Tibial nerve (tissue), 4 donors: ENCODE measurements around the gene ELAVL1. TPM values are rescaled to one million over a fixed set of nuclear protein-coding genes. Genes with fewer than 3 reads are reported as not detected.

Experiments used
- DNase-seq, 2 donors: peaks; one replicate each; pipeline ENCODE4 v3.0.0-alpha.2; 2019; ENCODE audit warnings: low spot score in 2 of 2
- H3K27ac ChIP-seq, 4 donors: fragments of 200-600 bp; sonication (generic) in 3 of 4; one replicate each; pipeline ENCODE4 v1.5.1; 2017 to 2019; ENCODE audit warnings: mild to moderate bottlenecking in 1 of 4
- H3K27me3 ChIP-seq, 2 donors: fragments of 200-600 bp; sonication (generic) in 1 of 2; one replicate each; pipeline versions ENCODE4 v1.5.1 to v1.6.0; 2017 to 2019
- H3K36me3 ChIP-seq, 3 donors: fragments of 200-600 bp; sonication (generic); one replicate each; pipeline ENCODE4 v1.5.1; 2018 to 2019
- H3K4me1 ChIP-seq, 4 donors: fragments of 200-600 bp; sonication (generic) in 3 of 4; one replicate each; pipeline ENCODE4 v1.5.1; 2017 to 2019
- H3K4me3 ChIP-seq, 4 donors: fragments of 200-600 bp; sonication (generic) in 3 of 4; one replicate each; pipeline ENCODE4 v1.5.1; 2017 to 2019; ENCODE audit warnings: mild to moderate bottlenecking in 1 of 4, moderate library complexity in 1 of 4
- H3K9me3 ChIP-seq, 4 donors: fragments of 200-600 bp; sonication (generic) in 3 of 4; one replicate each; pipeline ENCODE4 v1.5.1; 2017 to 2019
- EP300 ChIP-seq, 2 donors: sonication (generic); formaldehyde crosslinking; IDR thresholded peaks; one replicate each; pipeline ENCODE4 v1.6.1; 2017; ENCODE audit warnings: antibody characterized with exemption in 2 of 2, mild to moderate bottlenecking in 1 of 2
- POLR2A ChIP-seq, 2 donors: fragments of 450-650 bp; IDR thresholded peaks; one replicate each; pipeline ENCODE4 v1.6.1; 2017; ENCODE audit warnings: antibody characterized with exemption in 2 of 2, mild to moderate bottlenecking in 2 of 2, moderate library complexity in 2 of 2
- WGBS, 2 donors: methylation state at CpG; one replicate each; pipeline ENCODE4 v1.1.5; 2018; 5-methylcytosine and 5-hydroxymethylcytosine counted together
- total RNA-seq, 4 donors: library from RNA; depleted of rRNA; stranded (reverse); fragments of >200 nt; gene quantifications; one replicate each; pipeline ENCODE4 v1.1.0, GENCODE V29; 2016
- TF ChIP-seq, protein P1 (sequence below), 5 experiments: fragments of 200-600 bp in 3 of 5; fragments of 450-650 bp in 2 of 5; sonication (generic) in 3 of 5; IDR thresholded peaks; one replicate each; pipeline ENCODE4 v1.5.1; 2016 to 2019; ENCODE audit warnings: antibody characterized with exemption in 5 of 5, mild to moderate bottlenecking in 3 of 5, moderate library complexity in 2 of 5

The ELAVL1 gene
- 10 to 100 TPM; 25.8 to 36.4 (median 27.7) TPM for total RNA-seq

DNA sequence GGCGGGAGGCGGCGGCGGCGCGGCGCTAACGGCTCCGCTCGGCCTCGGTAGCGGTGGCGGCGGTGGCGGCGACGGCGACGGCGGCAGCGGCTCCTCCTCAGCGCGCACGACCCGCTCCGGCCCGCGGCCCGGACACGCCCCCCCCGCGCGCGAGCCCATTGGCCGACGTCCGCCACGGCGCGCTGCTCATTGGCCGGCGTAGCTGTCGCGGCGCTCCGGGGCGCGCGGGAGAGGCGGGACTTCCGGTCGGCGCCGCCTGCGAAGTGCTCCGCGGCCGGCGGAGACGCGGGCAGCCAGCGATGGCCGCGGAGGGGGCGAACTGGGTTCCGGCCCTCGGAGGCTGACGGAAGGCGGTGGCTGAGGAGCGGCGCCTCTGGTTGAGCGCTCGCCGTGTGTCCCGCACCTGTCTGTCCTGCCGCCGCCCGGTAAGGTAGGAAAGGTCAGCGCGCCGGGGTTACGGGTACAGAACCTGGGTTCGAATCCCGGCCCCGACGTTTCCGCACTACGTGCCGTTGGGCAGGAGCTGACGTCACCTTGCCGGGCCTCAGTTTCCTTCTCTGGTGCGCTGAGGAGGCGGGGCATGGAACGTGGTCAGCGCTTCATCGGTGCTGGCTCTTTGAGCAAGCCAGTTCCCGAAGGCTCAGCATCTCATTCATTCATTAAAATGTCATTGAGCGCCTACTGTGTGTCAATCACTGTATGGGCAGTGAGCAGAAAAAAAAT is at the start of gene ELAVL1:
Gene ELAVL1 (minus strand): TSS at position 108 of the 723 bp plus-strand sequence. CDS start 13,826 bp downstream, outside the sequence.
- WGBS, 2 donors: 0% methylated on average over 41 to 87 of the region's 98 CpGs
- DNase-seq: peak; percentile 77 to 84
- peak within 1 kb of the TSS; percentile 15 to 91 (median 83) for H3K27ac ChIP-seq
- TF ChIP-seq POLR2A (IDR thresholded peaks at IDR 0.05): peak in 1 of 2 donors; percentile 57
- TF ChIP-seq, protein P1, sequence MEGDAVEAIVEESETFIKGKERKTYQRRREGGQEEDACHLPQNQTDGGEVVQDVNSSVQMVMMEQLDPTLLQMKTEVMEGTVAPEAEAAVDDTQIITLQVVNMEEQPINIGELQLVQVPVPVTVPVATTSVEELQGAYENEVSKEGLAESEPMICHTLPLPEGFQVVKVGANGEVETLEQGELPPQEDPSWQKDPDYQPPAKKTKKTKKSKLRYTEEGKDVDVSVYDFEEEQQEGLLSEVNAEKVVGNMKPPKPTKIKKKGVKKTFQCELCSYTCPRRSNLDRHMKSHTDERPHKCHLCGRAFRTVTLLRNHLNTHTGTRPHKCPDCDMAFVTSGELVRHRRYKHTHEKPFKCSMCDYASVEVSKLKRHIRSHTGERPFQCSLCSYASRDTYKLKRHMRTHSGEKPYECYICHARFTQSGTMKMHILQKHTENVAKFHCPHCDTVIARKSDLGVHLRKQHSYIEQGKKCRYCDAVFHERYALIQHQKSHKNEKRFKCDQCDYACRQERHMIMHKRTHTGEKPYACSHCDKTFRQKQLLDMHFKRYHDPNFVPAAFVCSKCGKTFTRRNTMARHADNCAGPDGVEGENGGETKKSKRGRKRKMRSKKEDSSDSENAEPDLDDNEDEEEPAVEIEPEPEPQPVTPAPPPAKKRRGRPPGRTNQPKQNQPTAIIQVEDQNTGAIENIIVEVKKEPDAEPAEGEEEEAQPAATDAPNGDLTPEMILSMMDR (IDR thresholded peaks at IDR 0.05): peak in 2 of 5 experiments; percentile 7 to 34
- peak in 1 of 2 donors; percentile 13 for TF ChIP-seq EP300 (IDR thresholded peaks at IDR 0.05)
- no peaks in the 10 kb centered on the region for H3K9me3 ChIP-seq
- H3K4me3 ChIP-seq: peak within 1 kb of the TSS; percentile 68 to 95 (median 81)
- no peaks in the 10 kb centered on the region for H3K27me3 ChIP-seq
- peaks cover 0 to 12% (median 0%) of the 10 kb centered on the region in 3 donors for H3K36me3 ChIP-seq
- peaks cover 0 to 54% (median 39%) of the 10 kb centered on the region in 4 donors for H3K4me1 ChIP-seq

DNA sequence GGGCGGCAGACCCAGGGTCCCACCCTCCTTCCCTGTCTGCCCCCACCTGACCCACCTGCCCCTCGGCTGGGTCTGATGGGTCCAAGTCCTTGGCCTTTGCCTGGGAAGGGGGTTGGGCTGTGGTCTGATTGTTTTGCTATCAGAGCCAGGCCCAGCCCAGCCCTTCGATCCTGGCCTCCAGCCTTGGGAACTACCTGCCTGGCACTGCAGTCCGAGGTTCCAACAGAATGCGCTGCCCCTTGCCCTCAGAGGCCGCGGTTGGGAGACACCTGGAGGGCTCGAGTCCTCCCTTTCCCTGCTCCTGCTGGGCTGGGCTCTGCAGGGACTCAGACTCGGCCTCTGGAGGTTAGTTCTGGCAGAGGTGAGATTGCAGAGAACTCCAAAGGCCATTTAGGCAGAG is 48.7 kb upstream of the ELAVL1 start:
- Histone ChIP-seq H3K4me3 (no peak overlapping the region), H3K4me1 (peaks cover 0 to 9% (median 0%) of the 10 kb centered on the region in 4 donors), H3K9me3 (no peaks in the 10 kb centered on the region), H3K36me3 (no peaks in the 10 kb centered on the region), H3K27me3 (peaks cover 0 to 8% of the 10 kb centered on the region in 2 donors), H3K27ac (no peak overlapping the region)
- no peak for TF ChIP-seq POLR2A (IDR thresholded peaks at IDR 0.05)
- no peak for TF ChIP-seq EP300 (IDR thresholded peaks at IDR 0.05)
- TF ChIP-seq, protein P1 (IDR thresholded peaks at IDR 0.05): no peak
- 30 to 47% methylated on average over 9 of the region's 9 CpGs for WGBS, 2 donors
- DNase-seq: no peak

DNA sequence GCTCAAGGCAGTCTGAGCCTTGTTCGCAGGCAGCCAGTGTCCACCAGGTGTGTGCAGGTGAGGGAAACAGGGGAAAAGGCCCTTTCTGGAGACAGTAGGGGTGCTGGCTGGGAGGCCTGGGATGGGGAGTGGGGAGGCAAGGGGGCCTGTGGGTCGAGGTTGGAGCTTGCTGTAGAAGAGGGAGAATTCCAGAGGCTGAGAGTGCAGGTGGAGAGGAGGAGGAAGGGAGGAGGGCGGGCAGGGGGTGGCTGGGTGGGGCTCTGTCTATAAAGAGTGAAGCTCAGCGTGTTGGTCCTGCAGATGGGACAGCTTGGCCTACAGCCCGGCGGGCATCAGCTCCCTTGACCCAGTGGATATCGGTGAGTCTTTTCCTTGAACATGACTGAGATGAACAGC is 47.0 kb upstream of the ELAVL1 start, which contains the start of gene CCL25:
Gene CCL25 (plus strand): TSS at position 297 of the 396 bp plus-strand sequence. CDS start 290 bp downstream, outside the sequence.
- no peak for TF ChIP-seq EP300 (IDR thresholded peaks at IDR 0.05)
- H3K36me3 ChIP-seq: no peaks in the 10 kb centered on the region
- no peak for DNase-seq

DNA sequence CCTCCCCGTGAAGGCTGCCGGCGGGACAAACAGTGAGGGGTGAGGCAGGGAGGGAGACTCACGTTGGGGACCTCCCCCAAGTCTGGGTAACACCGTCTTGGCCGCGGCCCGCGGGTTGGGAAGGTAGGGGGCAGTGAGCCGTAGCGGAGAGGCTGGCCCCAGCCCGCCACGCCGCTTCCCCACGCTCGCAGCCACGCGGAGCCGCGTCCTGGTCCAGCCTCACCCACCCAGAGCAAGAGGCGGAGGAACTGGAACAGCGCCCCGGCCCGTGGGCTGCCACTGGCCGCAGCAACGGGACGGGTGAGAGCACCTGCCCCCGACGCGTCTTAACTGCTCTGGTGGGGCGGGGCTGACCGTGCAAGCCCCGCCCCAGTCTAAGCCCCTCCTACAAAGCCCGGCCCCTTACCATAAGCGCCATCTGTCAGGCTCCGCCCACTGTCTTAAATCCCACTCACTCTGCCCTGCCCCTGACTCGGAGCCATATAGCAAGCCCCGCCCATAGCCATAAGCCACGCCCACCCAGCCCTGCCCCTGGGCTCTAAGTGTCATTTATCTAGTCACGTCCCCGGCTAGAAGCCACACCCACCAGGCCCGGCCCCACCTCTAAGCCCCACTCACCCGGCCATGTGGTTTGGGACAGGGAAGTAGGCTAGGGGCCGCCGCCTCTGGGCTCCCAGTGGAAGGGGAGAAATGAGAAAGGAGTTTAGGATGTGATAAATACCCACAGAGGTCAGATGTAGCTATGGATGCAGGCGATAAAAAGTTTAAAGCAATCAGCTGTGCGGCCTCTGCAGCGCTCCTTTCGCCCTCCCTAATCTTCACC is 45.0 kb upstream of the ELAVL1 start:
- H3K27me3 ChIP-seq: peaks cover 0 to 8% of the 10 kb centered on the region in 2 donors
- peak; percentile 54 to 79 for DNase-seq
- H3K4me3 ChIP-seq: peak overlapping the region in 3 of 4 donors; percentile 22 to 39 (median 30)
- no peaks in the 10 kb centered on the region for H3K9me3 ChIP-seq
- no peak overlapping the region for H3K27ac ChIP-seq
- WGBS, 2 donors: 14 to 16% methylated on average over 22 to 30 of the region's 49 CpGs
- H3K4me1 ChIP-seq: peaks cover 0 to 9% (median 0%) of the 10 kb centered on the region in 4 donors
- TF ChIP-seq POLR2A (IDR thresholded peaks at IDR 0.05) (no peak), EP300 (IDR thresholded peaks at IDR 0.05) (no peak)
- TF ChIP-seq, protein P1 (IDR thresholded peaks at IDR 0.05): no peak
- no peaks in the 10 kb centered on the region for H3K36me3 ChIP-seq

More for the DNA sequence above, 47.0 kb upstream of the ELAVL1 start, which contains the start of gene CCL25:
- no peak within 1 kb of the TSS for H3K27ac ChIP-seq
- WGBS, 2 donors: 70 to 72% methylated on average over 7 of the region's 7 CpGs
- peaks cover 0 to 9% (median 0%) of the 10 kb centered on the region in 4 donors for H3K4me1 ChIP-seq
- H3K9me3 ChIP-seq: no peaks in the 10 kb centered on the region
- H3K27me3 ChIP-seq: peaks cover 0 to 8% of the 10 kb centered on the region in 2 donors
- no peak within 1 kb of the TSS for H3K4me3 ChIP-seq

DNA sequence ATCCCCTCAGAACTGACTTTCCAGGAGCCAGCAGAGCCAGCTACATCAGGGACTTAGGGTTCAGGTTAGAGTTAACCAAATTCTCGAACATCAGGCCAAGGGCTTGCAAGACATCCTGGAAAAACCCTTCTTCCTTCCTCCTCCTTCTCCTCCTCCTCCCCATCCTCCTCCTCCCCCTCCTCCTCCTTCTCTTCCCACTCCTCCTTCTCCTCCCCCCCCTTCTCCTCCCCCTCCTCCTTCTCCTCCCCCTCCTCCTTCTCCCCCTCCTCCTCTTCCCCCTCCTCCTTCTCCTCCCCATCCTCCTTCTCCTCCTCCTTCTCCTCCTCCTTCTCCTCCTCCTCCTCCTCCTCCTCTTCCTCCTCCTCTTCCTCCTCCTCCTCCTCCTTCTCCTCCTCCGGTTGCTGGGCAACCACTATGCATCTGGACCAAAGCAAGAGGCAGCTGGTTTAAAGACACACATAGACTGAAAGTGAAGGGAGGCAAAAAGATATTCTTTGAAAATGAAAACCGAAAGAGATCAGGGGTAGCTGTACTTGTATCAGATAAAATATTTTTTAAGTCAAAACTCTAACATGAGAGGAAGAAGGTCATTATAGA is 41.2 kb upstream of the ELAVL1 start:
- Histone ChIP-seq H3K9me3 (no peaks in the 10 kb centered on the region), H3K27me3 (peaks cover 0 to 8% of the 10 kb centered on the region in 2 donors), H3K4me3 (no peak overlapping the region), H3K27ac (no peak overlapping the region), H3K36me3 (no peaks in the 10 kb centered on the region), H3K4me1 (peaks cover 0 to 9% (median 0%) of the 10 kb centered on the region in 4 donors)
- 52 to 55% methylated on average over 3 of the region's 3 CpGs for WGBS, 2 donors
- TF ChIP-seq POLR2A (IDR thresholded peaks at IDR 0.05): no peak
- TF ChIP-seq, protein P1 (IDR thresholded peaks at IDR 0.05): no peak
- no peak for TF ChIP-seq EP300 (IDR thresholded peaks at IDR 0.05)
- no peak for DNase-seq
